ENCODE measurements around the gene ZNF124. TPM values are rescaled to one million over a fixed set of nuclear protein-coding genes. Genes with fewer than 3 reads are reported as not detected.
A peak's percentile ranks its signal among the peaks of the same experiment; 100 is the strongest.

Gene ZNF124
- total and polyA plus RNA-seq, 2 of the 13 experiments (the other 11 are each of a cell fraction or from before 2014, with no cell fraction given) = 9.7 to 134 TPM

DNA sequence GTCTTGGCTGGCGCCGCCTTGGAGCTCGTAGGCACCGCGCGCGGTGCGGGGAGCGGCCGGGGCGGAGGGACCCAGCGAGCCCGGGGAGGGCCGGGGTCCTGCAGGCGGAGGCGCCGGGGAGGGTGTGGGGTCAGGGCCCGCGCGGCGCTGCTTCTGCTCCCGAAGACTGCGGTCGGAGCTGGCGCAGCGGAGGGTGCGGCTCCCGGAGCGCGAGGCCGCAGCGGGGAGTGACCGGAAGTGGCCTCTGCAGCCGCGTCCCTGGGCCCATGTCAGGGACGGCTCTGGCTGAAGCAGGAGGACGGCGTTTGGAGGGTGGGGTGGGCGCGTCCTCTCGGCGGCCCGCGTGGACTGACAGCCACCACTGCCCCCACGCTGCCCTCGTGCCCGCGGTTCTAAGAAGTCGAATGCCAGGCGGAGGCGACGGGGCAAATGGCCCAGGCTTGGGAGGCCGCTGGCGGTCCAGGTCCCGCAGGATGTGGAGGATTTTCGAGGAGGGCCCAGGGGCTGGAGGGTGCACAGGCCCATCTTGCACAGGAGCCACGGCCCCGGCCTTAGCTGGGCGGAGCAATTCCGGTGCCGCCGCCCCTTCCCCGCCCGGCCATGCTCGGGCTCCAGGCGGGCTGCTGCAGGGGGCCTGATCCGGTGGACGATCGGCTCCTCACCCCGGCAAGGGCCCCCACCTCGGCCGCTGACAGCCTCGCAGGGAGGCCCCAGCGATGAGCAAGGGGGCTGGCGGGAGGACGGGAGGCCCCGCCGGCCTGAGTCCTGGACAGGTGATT lies 59.9 kb downstream of the ZNF124 start (continued):
- TF ChIP-seq, protein P1, sequence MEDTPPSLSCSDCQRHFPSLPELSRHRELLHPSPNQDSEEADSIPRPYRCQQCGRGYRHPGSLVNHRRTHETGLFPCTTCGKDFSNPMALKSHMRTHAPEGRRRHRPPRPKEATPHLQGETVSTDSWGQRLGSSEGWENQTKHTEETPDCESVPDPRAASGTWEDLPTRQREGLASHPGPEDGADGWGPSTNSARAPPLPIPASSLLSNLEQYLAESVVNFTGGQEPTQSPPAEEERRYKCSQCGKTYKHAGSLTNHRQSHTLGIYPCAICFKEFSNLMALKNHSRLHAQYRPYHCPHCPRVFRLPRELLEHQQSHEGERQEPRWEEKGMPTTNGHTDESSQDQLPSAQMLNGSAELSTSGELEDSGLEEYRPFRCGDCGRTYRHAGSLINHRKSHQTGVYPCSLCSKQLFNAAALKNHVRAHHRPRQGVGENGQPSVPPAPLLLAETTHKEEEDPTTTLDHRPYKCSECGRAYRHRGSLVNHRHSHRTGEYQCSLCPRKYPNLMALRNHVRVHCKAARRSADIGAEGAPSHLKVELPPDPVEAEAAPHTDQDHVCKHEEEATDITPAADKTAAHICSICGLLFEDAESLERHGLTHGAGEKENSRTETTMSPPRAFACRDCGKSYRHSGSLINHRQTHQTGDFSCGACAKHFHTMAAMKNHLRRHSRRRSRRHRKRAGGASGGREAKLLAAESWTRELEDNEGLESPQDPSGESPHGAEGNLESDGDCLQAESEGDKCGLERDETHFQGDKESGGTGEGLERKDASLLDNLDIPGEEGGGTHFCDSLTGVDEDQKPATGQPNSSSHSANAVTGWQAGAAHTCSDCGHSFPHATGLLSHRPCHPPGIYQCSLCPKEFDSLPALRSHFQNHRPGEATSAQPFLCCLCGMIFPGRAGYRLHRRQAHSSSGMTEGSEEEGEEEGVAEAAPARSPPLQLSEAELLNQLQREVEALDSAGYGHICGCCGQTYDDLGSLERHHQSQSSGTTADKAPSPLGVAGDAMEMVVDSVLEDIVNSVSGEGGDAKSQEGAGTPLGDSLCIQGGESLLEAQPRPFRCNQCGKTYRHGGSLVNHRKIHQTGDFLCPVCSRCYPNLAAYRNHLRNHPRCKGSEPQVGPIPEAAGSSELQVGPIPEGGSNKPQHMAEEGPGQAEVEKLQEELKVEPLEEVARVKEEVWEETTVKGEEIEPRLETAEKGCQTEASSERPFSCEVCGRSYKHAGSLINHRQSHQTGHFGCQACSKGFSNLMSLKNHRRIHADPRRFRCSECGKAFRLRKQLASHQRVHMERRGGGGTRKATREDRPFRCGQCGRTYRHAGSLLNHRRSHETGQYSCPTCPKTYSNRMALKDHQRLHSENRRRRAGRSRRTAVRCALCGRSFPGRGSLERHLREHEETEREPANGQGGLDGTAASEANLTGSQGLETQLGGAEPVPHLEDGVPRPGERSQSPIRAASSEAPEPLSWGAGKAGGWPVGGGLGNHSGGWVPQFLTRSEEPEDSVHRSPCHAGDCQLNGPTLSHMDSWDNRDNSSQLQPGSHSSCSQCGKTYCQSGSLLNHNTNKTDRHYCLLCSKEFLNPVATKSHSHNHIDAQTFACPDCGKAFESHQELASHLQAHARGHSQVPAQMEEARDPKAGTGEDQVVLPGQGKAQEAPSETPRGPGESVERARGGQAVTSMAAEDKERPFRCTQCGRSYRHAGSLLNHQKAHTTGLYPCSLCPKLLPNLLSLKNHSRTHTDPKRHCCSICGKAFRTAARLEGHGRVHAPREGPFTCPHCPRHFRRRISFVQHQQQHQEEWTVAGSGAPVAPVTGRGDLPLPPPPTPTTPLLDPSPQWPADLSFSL (CRISPR knock-in tag; IDR thresholded peaks at IDR 0.05) = no peak
- TF ChIP-seq MZF1 (CRISPR knock-in tag; IDR thresholded peaks at IDR 0.05; ENCODE audit: borderline replicate concordance) (0 out of 2 replicates have a peak, but pooled peaks have one; percentile 53), ZFP82 (CRISPR knock-in tag; IDR thresholded peaks at IDR 0.05; ENCODE audit: borderline replicate concordance) (peak; percentile 26; the same call in 1 of the 2 replicates), ZNF382 (CRISPR knock-in tag; IDR thresholded peaks at IDR 0.05; ENCODE audit: borderline replicate concordance) (no peak), PRDM15 (CRISPR knock-in tag; IDR thresholded peaks at IDR 0.05) (no peak), PCBP2 (optimal IDR thresholded peaks at IDR 0.05; ENCODE audit: low read depth, low read length, poor library complexity, severe bottlenecking) (no peak), ZMYM4 (CRISPR knock-in tag; IDR thresholded peaks at IDR 0.05) (peak; percentile 60; the same call in 1 of the 2 replicates), NPAS2 (CRISPR knock-in tag; IDR thresholded peaks at IDR 0.05; ENCODE audit: borderline replicate concordance) (no peak)
- TF ChIP-seq, protein P2, sequence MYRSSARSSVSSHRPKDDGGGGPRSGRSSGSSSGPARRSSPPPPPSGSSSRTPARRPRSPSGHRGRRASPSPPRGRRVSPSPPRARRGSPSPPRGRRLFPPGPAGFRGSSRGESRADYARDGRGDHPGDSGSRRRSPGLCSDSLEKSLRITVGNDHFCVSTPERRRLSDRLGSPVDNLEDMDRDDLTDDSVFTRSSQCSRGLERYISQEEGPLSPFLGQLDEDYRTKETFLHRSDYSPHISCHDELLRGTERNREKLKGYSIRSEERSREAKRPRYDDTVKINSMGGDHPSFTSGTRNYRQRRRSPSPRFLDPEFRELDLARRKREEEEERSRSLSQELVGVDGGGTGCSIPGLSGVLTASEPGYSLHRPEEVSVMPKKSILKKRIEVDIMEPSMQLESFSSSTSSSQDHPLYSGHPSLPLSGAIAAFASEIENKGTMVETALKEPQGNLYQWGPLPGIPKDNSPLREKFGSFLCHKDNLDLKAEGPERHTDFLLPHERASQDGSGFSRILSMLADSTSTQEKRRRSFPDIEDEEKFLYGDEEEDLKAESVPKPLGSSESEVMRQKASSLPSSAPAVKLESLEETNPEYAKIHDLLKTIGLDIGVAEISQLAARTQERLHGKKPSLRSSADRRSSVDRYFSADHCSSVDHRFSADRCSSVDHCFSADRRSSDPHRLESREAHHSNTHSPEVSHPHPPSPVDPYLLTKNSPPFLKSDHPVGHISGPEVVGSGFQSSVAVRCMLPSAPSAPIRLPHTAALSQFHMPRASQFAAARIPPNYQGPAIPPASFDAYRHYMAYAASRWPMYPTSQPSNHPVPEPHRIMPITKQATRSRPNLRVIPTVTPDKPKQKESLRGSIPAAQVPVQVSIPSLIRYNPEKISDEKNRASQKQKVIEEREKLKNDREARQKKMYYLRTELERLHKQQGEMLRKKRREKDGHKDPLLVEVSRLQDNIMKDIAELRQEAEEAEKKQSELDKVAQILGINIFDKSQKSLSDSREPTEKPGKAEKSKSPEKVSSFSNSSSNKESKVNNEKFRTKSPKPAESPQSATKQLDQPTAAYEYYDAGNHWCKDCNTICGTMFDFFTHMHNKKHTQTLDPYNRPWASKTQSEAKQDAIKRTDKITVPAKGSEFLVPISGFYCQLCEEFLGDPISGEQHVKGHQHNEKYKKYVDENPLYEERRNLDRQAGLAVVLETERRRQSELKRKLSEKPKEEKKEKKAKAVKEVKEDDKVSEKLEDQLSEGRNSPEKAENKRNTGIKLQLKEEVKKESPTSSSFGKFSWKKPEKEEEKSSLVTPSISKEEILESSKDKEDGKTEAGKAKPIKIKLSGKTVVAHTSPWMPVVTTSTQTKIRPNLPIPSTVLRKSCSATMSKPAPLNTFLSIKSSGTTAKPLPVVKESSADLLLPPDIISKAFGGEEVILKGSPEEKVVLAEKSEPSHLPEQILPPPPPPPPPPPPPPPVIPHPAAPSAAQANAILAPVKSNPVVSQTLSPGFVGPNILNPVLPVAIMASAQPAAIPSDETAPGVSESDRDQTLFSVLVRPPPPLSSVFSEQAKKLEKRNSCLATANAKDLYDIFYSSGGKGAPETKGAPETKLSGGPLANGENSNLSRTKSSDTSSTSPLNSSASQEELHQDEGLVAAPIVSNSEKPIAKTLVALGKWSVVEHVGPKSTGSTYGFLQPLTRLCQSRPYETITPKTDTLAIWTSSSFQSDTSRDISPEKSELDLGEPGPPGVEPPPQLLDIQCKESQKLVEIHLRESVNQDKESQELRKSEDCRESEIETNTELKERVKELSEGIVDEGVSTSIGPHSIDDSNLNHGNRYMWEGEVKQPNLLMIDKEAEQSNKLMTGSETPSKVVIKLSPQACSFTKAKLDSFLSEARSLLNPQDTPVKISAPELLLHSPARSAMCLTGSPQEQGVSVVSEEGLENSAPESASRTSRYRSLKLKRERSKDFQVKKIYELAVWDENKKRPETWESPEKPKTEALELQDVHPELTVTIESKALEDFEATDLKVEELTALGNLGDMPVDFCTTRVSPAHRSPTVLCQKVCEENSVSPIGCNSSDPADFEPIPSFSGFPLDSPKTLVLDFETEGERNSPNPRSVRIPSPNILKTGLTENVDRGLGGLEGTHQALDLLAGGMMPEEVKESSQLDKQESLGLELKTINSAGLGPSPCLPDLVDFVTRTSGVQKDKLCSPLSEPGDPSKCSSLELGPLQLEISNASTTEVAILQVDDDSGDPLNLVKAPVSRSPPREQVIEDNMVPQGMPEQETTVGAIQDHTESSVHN (CRISPR knock-in tag; IDR thresholded peaks at IDR 0.05) = no peak

Measured in HepG2 (cell line).